Measurements from ENCODE around the gene CNPPD1. TPM values are rescaled to one million over a fixed set of nuclear protein-coding genes. Genes with fewer than 3 reads are reported as not detected.

The CNPPD1 gene
- total RNA-seq, 1 experiment from 2014 or later: 62.9 TPM

DNA sequence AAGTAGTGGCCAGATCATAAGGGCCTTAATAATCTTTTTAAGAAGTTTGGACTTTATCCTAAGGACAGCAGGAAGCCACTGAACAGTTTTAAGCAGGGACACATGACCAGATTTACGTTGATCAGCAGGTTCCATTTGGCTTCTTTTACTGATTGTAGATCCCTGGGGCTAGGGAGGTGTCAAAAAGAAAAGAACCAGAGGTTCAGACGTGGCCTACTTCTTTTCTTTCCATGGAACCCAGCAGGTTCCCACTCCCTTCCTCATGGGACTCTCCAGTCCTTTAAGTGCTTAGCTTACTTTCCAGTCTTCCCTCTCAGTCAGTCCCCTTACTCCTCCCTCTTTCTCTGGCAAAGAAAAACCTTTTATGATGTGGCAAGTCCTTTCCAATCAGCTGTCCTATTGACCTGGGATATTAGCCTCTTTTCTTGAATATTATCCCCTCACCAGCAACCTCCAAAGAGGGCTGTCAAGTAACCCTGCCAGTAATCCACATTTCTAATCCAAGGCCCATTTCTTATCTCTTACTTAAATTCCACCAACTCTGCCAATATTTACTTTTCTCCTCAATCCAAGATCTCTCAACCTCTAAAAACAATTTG is 49.6 kb downstream of the CNPPD1 start:
- ChIA-PET CTCF (interaction anchor here (0.6 to 2.8 kb wide), 12 partner anchors 14 to 168 kb away, joined by 3 to 18 read pairs (median 3); no protein-coding TSS in a partner anchor), POLR2A (interaction anchor here (1.6 kb wide), 1 partner anchor 17 kb away, joined by 3 read pairs; no protein-coding TSS in a partner anchor)
- Histone ChIP-seq H3K4me3 (ENCODE audit: low read depth, low read length) (no peak overlapping the region), H3K9me3 (no peaks in the 10 kb centered on the region), H3K4me1 (peaks cover 74% of the 10 kb centered on the region), H3K27me3 (replicated peaks; ENCODE audit: control insufficient read depth, insufficient read depth, low read length) (no peaks in the 10 kb centered on the region), H3K36me3 (ENCODE audit: control insufficient read depth, insufficient read depth, low read length) (no peaks in the 10 kb centered on the region)
- no peaks in the 10 kb centered on the region for H3K27me3 Mint-ChIP-seq (ENCODE audit: insufficient read depth, unreplicated experiment)
- DNase-seq: peak; percentile 67 to 76
- TF ChIP-seq, protein P1, sequence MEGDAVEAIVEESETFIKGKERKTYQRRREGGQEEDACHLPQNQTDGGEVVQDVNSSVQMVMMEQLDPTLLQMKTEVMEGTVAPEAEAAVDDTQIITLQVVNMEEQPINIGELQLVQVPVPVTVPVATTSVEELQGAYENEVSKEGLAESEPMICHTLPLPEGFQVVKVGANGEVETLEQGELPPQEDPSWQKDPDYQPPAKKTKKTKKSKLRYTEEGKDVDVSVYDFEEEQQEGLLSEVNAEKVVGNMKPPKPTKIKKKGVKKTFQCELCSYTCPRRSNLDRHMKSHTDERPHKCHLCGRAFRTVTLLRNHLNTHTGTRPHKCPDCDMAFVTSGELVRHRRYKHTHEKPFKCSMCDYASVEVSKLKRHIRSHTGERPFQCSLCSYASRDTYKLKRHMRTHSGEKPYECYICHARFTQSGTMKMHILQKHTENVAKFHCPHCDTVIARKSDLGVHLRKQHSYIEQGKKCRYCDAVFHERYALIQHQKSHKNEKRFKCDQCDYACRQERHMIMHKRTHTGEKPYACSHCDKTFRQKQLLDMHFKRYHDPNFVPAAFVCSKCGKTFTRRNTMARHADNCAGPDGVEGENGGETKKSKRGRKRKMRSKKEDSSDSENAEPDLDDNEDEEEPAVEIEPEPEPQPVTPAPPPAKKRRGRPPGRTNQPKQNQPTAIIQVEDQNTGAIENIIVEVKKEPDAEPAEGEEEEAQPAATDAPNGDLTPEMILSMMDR (IDR thresholded peaks at IDR 0.05; ENCODE audit: insufficient read depth in 1 of 2, low read depth in 1 of 2, low read length in 1 of 2, severe bottlenecking in 1 of 2, unreplicated experiment in 1 of 2): no peak
- no TSS peak for BruUV-seq (replicated peaks)
- intact Hi-C loops (cut with micrococcal nuclease; ENCODE audit: unreplicated experiment): loop anchor here (1.0 to 2.0 kb wide), 3 partner anchors 8 to 68 kb away; no protein-coding TSS in a partner anchor
- H3K9me3 Mint-ChIP-seq (ENCODE audit: unreplicated experiment): no peaks in the 10 kb centered on the region
- peak overlapping the region; percentile 31 for H3K4me3 Mint-ChIP-seq (ENCODE audit: unreplicated experiment)
- peaks cover 48% of the 10 kb centered on the region for H3K4me1 Mint-ChIP-seq (ENCODE audit: low read depth, unreplicated experiment)
- H3K27ac Mint-ChIP-seq (ENCODE audit: unreplicated experiment): peak overlapping the region; percentile 40
- H3K36me3 Mint-ChIP-seq (ENCODE audit: insufficient read depth, unreplicated experiment): peaks cover 6% of the 10 kb centered on the region

DNA sequence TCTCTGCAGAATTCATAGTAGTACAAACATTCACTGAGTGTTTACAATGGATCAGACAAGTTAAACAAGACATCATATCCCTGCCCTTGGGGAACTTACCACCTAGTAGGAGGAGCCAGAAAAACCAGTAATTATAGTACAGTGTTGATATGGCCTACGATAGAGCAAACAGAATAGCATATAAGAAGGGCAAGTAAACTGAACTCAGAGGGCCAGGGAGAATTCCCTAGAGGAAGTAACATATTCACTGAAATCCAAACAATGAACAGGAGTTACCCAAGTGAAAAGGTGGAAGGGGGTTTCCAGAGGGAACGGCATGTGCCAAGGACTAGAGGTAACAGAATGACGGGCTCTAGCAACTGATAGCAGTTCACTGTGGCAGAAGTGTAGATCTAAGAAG is 50.2 kb downstream of the CNPPD1 start:
- ChIA-PET POLR2A (interaction anchor here (1.6 kb wide), 1 partner anchor 18 kb away, joined by 3 read pairs; no protein-coding TSS in a partner anchor), CTCF (interaction anchor here (1.2 to 3.4 kb wide), 6 partner anchors 22 to 97 kb away, joined by 3 to 20 read pairs (median 10); no protein-coding TSS in a partner anchor)
- peaks cover 78% of the 10 kb centered on the region for H3K4me1 ChIP-seq
- no TSS peak for BruUV-seq (replicated peaks)
- H3K27ac Mint-ChIP-seq (ENCODE audit: unreplicated experiment): peak overlapping the region; percentile 40
- H3K27me3 Mint-ChIP-seq (ENCODE audit: insufficient read depth, unreplicated experiment): no peaks in the 10 kb centered on the region
- intact Hi-C loops (cut with micrococcal nuclease; ENCODE audit: unreplicated experiment): loop anchor here (2.0 kb wide), 1 partner anchor 68 kb away; no protein-coding TSS in a partner anchor
- no peaks in the 10 kb centered on the region for H3K9me3 Mint-ChIP-seq (ENCODE audit: unreplicated experiment)
- H3K4me1 Mint-ChIP-seq (ENCODE audit: low read depth, unreplicated experiment): peaks cover 49% of the 10 kb centered on the region
- H3K36me3 ChIP-seq (ENCODE audit: control insufficient read depth, insufficient read depth, low read length): no peaks in the 10 kb centered on the region
- peaks cover 6% of the 10 kb centered on the region for H3K36me3 Mint-ChIP-seq (ENCODE audit: insufficient read depth, unreplicated experiment)
- H3K27me3 ChIP-seq (replicated peaks; ENCODE audit: control insufficient read depth, insufficient read depth, low read length): no peaks in the 10 kb centered on the region
- H3K9me3 ChIP-seq: no peaks in the 10 kb centered on the region
- peak overlapping the region; percentile 31 for H3K4me3 Mint-ChIP-seq (ENCODE audit: unreplicated experiment)
- TF ChIP-seq, protein P1 (IDR thresholded peaks at IDR 0.05; ENCODE audit: insufficient read depth in 1 of 2, low read depth in 1 of 2, low read length in 1 of 2, severe bottlenecking in 1 of 2, unreplicated experiment in 1 of 2): no peak
- H3K4me3 ChIP-seq (ENCODE audit: low read depth, low read length): no peak overlapping the region
- DNase-seq: peak; percentile 47

DNA sequence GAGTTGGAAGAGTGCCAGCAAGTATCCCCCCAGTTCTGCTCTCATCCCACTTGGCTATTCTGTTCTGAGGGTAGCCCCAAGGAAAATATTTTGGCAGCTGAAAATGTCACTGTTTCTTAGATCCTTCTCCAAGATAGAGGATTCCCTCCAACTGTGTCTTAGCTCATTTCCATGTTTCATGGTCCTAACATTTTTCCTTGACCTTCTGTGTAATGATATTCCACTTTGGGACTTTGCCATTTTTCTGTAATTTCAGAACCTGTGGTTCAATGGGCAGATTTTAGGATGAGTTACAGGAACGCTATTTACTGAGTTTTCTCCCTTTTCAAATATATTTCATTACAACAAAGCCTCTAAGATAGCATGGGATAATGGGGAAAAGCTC is 50.8 kb downstream of the CNPPD1 start:
- intact Hi-C loops (cut with micrococcal nuclease; ENCODE audit: unreplicated experiment): loop anchor here (2.0 kb wide), 1 partner anchor 67 kb away; no protein-coding TSS in a partner anchor
- H3K27ac Mint-ChIP-seq (ENCODE audit: unreplicated experiment): no peak overlapping the region
- no peaks in the 10 kb centered on the region for H3K9me3 Mint-ChIP-seq (ENCODE audit: unreplicated experiment)
- CTCF ChIA-PET: interaction anchor here (0.5 to 3.4 kb wide), 6 partner anchors 23 to 119 kb away, joined by 3 to 20 read pairs (median 6); no protein-coding TSS in a partner anchor
- Histone ChIP-seq H3K4me1 (peaks cover 73% of the 10 kb centered on the region), H3K9me3 (no peaks in the 10 kb centered on the region), H3K4me3 (ENCODE audit: low read depth, low read length) (no peak overlapping the region), H3K27me3 (replicated peaks; ENCODE audit: control insufficient read depth, insufficient read depth, low read length) (no peaks in the 10 kb centered on the region), H3K36me3 (ENCODE audit: control insufficient read depth, insufficient read depth, low read length) (no peaks in the 10 kb centered on the region)
- BruUV-seq (replicated peaks): no TSS peak
- TF ChIP-seq, protein P1 (IDR thresholded peaks at IDR 0.05; ENCODE audit: insufficient read depth in 1 of 2, low read depth in 1 of 2, low read length in 1 of 2, severe bottlenecking in 1 of 2, unreplicated experiment in 1 of 2): no peak
- peaks cover 6% of the 10 kb centered on the region for H3K36me3 Mint-ChIP-seq (ENCODE audit: insufficient read depth, unreplicated experiment)
- no peak for DNase-seq
- H3K27me3 Mint-ChIP-seq (ENCODE audit: insufficient read depth, unreplicated experiment): no peaks in the 10 kb centered on the region
- POLR2A ChIA-PET: interaction anchor here (1.2 kb wide), 1 partner anchor 15 kb away, joined by 3 read pairs; no protein-coding TSS in a partner anchor
- H3K4me1 Mint-ChIP-seq (ENCODE audit: low read depth, unreplicated experiment): peaks cover 49% of the 10 kb centered on the region
- no peak overlapping the region for H3K4me3 Mint-ChIP-seq (ENCODE audit: unreplicated experiment)
